ENCODE data around the gene GMPPA.

GRCh38 chr2:219501849-219502248 lies 3.2 kb downstream of the GMPPA start:
- TF ChIP-seq CTCF (IDR thresholded peaks at IDR 0.05): no peak
- TF ChIP-seq REST (IDR thresholded peaks at IDR 0.05): no peak
- no peak for TF ChIP-seq JUN (IDR thresholded peaks at IDR 0.05)
- no peak for TF ChIP-seq POLR2A (IDR thresholded peaks at IDR 0.05; ENCODE audit: low read length)
- TF ChIP-seq MAFK (IDR thresholded peaks at IDR 0.05; ENCODE audit: partially characterized antibody): no peak
- TF ChIP-seq RFX5 (IDR thresholded peaks at IDR 0.05): no peak
- TF ChIP-seq EP300 (IDR thresholded peaks at IDR 0.05): no peak
- no peak for TF ChIP-seq BHLHE40 (IDR thresholded peaks at IDR 0.05; ENCODE audit: low read depth, low read length)
- TF ChIP-seq JUNB (IDR thresholded peaks at IDR 0.05): no peak
- no peak for TF ChIP-seq RCOR1 (IDR thresholded peaks at IDR 0.05; ENCODE audit: low read depth, low read length)
- TF ChIP-seq HDAC2 (IDR thresholded peaks at IDR 0.05): no peak

All from A549 (cell line).